SKM-1 treated with dmso at 0.1 percent for 144 hours (cell line): ENCODE results near the gene PRSS16.
"Not testable (repeated sequence)": the region's sequence is repeated elsewhere in the genome, so short reads cannot be mapped to it uniquely, and the experiment has no call there.

Experiments used
- DNase-seq: peaks from one replicate; lab custom pipeline; 2025; ENCODE audit not compliant: unreplicated experiment; lab: John Stamatoyannopoulos, UW

PRSS16 gene

GRCh38 chr6:27247133-27247836, at the start of gene PRSS16:
PRSS16 (plus strand) TSS chr6:27247701; CDS start chr6:27247738, 37 bp downstream.
- no peak for DNase-seq

- DNase-seq: no peak
Observed at GRCh38 chr6:27205375-27206278, 41.9 kb upstream of the PRSS16 start.

- DNase-seq: no peak
Observed at GRCh38 chr6:27206806-27207205, 40.7 kb upstream of the PRSS16 start.

GRCh38 chr6:27208042-27208441, 39.5 kb upstream of the PRSS16 start:
- DNase-seq: no peak

GRCh38 chr6:27209196-27209595, 38.3 kb upstream of the PRSS16 start:
- no peak for DNase-seq

- DNase-seq: no peak
Observed at GRCh38 chr6:27209659-27210269, 37.7 kb upstream of the PRSS16 start.

GRCh38 chr6:27213091-27213517, 34.4 kb upstream of the PRSS16 start:
- not testable (repeated sequence) for DNase-seq

GRCh38 chr6:27213544-27214125, 33.9 kb upstream of the PRSS16 start:
- no peak for DNase-seq

GRCh38 chr6:27214126-27214601, 33.3 kb upstream of the PRSS16 start:
- DNase-seq: no peak

- no peak for DNase-seq
Observed at GRCh38 chr6:27216874-27217273, 30.6 kb upstream of the PRSS16 start.

- not testable (repeated sequence) for DNase-seq
Observed at GRCh38 chr6:27222971-27223370, 24.5 kb upstream of the PRSS16 start.

GRCh38 chr6:27224729-27225128, 22.8 kb upstream of the PRSS16 start:
- no peak for DNase-seq

GRCh38 chr6:27228963-27229477, 18.5 kb upstream of the PRSS16 start:
- no peak for DNase-seq

- DNase-seq: no peak
Observed at GRCh38 chr6:27230758-27231111, 16.8 kb upstream of the PRSS16 start.

- DNase-seq: no peak
Observed at GRCh38 chr6:27234576-27234975, 12.9 kb upstream of the PRSS16 start.

GRCh38 chr6:27237089-27237803, 10.3 kb upstream of the PRSS16 start:
- no peak for DNase-seq

GRCh38 chr6:27238010-27238983, 9.2 kb upstream of the PRSS16 start:
- DNase-seq: no peak

- no peak for DNase-seq
Observed at GRCh38 chr6:27239258-27239657, 8.2 kb upstream of the PRSS16 start.

- no peak for DNase-seq
Observed at GRCh38 chr6:27241443-27241842, 6.1 kb upstream of the PRSS16 start.
